Measurements from ENCODE around the gene CNTNAP2.
"Not testable (repeated sequence)": the region's sequence is repeated elsewhere in the genome, so short reads cannot be mapped to it uniquely, and the experiment has no call there.

Gene CNTNAP2

DNA sequence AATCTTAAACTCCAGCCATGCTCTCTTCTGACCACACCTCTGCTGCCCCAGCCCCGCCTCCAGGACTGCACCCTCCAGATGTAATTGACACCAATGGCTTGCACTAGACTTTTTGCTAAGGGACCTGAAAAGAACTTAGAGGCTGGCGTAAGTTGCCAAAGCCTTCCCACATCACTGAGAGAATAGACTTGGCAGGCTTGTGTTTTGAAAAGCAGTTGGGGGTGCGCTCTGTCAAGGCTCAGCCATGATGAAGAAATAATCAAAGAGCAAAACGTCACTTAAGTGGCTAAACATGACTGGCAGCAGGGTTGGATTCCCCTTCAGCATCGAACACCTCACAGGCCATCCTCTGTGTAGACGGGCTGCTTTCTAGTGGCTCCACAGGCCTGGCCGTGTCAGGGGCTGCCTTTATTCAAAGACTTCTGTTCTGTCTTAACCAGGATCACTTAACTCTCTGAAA lies 2278.8 kb downstream of the CNTNAP2 start:
- DNase-seq = no peak

DNA sequence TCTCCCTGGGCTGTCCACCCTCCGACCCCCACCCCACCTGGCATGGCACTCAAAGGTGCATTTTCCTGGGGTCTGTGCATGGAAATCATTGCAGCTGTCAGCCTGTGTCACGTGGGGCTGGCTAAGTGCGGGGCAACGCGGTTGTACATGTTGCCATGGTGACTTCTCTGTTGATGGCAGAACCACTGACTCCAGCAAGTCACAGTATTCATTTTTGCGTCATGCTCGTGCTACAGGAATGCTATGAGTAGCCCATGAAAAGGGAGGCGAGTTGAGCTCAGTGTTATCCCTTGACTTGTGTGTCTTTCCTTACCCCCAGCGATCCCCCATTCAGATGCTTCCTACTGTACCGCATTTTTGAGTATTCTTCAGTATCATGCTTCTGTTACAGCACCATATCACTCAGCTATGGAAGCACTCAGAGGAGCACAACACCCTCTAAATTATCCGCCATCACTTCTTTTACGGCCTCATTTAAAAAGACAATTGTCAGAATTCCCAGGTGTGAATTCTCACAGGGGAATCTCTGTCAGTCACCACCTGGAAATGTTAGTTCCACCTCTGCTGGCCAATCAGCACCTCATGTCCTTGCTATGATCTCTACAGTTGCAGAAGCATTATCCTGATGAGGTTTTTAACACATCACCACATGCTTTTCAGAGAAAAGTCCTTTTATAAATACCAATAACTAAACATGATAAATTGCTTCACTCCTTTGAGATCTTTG lies 2279.6 kb downstream of the CNTNAP2 start:
- no peak for DNase-seq

DNA sequence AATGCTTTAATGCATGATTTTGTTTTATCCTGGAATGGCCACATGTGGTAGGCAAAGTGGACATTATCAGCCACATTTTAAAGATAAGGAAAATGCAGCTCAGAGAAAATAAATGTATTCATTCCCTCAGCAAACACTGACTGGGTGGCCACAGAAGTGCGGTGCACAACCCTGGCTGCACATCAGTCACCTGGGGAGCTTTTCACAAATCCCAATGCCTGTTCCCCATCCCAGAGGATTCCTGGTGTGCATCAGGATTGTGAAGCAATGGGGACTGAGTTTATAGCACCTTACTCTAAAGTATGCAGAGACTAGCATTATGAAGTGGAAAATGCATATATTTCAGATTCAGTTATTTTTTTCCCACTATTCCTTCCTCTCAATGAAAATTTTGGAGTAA lies 2280.5 kb downstream of the CNTNAP2 start:
- DNase-seq = no peak

DNA sequence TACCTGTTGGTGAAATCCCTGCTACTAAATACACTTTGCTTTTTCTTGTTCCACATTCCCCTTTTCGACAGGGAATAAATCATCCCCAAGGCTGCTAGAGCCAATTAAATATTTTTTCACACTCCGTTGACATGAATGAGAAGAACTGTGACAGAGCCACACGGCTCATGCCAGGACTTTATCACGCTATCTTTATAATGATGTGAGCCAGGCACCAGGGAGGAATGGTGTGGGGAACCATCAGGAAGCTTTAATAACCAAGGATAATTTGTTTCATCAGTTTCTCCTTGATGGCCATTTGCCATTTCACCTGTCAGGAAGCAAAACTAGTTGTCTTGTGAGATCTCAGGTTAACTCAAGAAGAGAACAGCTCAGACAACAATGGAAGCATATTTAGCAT lies 2280.9 kb downstream of the CNTNAP2 start:
- no peak for DNase-seq

DNA sequence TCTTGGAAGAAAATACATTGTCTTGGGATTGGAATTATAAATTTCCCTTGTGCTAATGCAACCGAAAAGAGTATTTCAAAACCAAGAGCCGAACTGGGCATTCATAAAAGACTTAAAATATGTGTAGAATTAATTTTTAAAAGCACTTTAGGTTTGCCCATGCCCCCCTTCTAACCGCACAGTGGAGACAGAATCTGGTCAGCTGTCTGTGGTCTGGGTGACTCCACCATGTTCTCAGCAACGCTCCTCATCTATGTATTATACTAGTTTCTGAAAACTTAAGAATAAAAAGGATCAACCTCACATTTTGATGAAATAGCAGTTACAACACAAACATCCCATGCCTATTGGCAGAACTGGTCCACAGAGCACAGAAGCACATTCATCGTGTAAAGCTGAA lies 2281.4 kb downstream of the CNTNAP2 start:
- no peak for DNase-seq

DNA sequence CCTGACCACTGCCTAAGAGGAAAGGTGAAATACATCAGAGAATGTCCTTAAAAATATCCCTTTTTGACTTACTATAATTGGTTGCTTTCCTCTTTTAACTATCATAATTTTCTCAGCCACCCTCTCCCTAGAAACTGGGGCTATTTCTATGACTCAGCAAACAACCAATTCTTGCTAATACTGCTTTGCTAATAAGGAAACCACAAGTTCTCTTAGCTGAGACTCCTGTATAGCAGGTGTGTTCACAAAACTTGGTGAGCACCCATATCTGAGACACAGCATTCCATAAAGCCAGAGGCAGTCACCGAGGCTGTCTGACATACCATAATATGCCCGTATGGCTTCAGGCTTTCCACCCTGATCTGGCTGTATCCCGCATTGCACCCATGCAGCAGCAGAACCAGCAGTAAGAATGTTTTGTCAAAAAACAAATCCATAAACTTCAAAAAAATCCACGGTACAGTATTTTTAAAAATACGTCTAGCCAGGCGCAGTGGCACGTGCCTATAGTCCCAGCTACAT lies 2282.3 kb downstream of the CNTNAP2 start:
- no peak for DNase-seq

DNA sequence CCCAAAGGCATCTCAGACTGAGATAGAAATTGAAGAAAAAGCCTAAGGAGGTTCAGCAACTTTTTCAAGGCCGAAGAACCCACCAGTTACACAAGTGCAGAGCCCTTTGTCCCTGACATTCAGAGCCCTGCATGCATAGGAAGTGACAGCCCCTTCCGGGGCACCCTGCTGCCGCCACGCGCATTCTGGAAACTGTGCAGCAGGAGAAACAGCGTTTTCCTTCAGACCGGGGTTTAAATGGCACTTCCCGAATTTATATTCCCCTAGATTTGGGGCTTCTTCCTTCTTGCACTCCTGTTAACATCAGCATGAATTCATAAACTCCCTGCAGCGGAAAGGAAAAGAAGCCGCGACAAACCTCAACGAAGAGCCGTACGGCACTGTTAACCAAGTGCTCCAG lies 2283.5 kb downstream of the CNTNAP2 start:
- no peak for DNase-seq

DNA sequence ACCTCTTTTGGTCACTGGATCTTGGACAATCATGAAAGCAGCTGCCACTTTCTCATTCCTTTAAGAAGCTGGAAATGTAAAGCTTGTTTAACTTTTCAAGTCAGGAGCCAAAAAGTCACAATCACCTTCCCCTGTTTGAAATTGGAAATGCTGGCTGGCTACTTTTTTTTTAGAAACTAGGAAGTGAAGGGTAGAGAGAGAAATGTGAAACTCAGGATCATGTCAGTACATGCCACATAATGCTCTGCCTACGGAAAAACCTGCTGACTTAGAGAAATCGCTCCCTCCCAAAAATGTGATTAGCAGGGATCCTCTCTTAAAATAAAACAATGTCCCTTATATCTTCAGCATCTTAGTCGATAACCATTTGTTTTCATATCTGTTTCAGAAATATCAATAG lies 2285.6 kb downstream of the CNTNAP2 start:
- DNase-seq = peak; percentile 71

DNA sequence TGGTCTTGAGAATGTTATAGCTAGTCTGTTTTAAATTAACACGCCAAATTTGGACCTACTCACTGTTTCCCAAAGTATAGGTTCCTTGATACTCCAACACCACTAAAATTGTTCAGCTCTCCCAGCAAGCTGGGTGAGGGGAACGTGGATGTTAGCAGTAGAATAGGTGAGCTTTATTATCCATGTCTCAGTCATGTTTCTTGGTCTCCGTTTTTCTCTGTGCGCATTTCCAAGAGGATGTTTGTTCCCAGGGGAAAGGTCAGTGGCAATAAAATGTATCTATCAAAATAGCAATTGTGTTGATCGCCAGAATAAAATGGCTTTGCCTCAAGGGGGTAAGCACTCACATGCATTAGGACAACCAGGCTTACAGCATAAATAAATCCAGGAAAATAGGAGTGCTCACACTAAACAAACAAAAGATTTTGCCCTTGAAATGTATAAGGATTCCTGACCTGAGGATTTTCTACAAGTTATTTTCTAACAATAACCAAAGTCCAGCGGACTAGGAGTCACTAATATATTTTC lies 2286.9 kb downstream of the CNTNAP2 start:
- DNase-seq = no peak

DNA sequence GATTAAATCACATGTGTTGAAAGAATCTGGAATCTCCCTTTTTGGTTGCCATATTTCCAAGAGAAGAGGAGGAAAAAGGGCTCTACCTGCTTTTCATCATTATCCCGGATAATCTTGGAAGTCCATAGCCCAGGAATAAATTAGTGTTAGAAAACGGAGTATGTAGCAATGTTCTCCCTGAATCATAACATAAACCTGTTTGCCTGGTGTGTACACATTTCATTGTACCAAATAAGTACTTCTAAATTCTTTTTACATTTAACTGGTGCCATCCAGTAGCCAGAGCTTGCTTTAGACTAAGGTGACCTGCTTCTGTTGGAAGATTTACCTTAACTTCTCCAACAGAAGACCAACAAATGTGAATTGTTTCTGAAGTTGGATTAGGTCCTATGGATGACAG lies 2291.7 kb downstream of the CNTNAP2 start:
- no peak for DNase-seq

DNA sequence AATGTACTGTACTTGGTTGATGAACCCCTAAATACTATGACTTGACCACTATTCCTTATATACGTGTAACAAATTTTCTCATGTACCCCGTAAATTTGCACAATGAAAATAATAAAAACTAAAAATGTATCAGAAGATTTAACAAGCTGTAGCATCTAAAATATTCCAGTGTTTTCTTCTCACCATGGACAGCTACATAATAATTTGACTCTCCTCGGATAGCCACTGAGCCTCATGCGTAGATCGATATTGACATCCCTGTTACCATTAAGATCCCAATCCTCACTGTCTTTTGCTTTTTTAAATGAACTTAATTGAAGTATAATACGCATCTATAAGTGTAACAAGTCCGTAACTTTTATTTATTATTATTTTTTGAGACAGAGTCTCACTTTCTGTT lies 2294.3 kb downstream of the CNTNAP2 start:
- no peak for DNase-seq

DNA sequence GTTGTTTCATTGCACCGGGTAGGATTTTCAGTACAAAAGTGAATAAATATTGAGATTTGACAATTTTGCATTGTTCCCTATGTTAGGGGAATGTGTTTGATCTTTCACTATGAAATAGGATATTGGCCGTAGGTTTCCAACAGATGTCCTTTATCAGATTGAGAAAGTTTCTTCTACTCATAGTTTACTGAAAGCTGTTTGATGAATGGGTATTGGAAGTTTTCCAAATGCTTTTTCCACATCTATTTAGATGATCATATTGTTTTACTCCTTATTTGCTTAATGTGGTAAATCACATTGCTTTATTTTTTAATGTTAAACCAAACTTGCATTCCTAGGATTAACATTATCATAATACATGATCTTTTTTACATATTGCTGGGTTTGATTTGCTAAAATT lies 2296.1 kb downstream of the CNTNAP2 start:
- DNase-seq = no peak

DNA sequence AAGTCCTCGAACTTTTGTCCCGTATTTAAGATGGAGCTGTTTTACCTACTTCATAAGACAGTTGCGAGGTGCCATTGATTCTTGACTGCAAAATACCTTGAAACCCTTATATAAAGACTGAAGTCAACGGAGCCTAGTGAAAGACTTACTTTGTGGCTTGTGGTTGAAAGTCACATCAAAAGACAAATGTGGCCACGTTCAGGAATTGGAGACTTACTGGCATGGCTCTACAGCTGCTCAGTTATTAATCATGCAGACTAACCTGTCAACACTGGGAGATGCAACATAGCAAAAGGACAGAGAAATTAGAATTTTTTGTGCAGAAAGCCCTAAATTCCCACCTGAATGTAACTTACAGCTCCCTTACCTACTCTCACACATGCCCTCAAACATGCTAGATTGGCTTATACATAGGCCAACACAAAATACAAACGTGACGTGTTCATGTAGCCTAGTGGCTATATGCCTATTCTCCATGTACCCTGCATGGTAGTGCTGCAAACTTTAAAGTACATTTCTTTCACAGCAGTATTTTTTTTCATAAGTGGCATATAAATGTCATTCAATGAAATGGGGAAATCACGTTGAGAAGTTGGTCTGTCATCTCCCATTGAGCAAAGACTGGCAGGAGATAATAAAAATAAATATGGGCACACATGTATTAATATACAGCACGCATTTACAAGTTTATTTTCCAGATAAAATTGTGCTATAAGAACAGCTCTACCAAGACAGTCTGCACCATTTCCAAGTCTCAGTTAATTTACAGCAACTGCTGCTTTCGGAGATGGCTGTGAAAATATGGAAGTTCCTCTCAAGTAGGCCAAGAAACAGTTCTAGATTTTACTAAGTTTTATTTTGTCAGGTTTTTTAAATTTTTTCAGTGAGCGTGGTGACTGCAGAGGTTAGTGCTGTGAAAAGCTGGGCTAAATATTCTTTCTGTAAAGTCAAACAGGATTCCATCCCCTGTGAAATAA lies 2303.5 kb downstream of the CNTNAP2 start:
- DNase-seq = no peak

DNA sequence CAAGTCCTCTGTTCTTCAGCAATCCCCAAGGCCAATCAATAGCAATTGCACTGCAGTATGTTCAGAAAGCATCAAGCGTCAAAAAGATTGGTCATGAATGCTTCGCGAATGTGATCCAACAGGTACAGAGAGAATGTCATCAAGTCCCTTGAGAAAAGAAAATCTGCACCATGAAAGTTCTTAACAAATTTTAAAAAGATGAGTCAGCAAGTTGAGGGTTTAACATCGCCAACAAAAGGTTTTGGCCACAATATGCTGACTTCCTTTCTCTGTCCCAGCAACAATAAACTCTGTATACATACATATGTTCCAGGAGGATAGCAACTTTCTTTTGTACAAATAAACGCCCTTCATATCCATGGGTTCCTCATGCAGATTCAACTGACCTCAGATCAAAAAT lies 2305.4 kb downstream of the CNTNAP2 start:
- no peak for DNase-seq

DNA sequence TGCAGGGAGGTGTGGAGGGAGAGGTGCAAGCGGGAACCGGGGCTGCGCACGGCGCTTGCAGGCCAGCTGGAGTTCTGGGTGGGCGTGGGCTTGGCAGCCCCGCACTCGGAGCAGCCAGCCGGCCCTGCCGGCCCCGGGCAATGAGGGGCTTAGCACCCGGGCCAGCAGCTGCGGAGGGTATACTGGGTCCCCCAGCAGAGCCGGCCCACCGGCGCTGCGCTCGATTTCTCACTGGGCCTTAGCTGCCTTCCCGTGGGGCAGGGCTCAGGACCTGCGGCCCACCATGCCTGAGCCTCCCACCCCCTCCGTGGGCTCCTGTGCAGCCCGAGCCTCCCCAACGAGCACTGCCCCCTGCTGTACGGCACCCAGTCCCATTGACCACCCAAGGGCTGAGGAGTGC lies 2309.8 kb downstream of the CNTNAP2 start:
- not testable (repeated sequence) for DNase-seq

DNA sequence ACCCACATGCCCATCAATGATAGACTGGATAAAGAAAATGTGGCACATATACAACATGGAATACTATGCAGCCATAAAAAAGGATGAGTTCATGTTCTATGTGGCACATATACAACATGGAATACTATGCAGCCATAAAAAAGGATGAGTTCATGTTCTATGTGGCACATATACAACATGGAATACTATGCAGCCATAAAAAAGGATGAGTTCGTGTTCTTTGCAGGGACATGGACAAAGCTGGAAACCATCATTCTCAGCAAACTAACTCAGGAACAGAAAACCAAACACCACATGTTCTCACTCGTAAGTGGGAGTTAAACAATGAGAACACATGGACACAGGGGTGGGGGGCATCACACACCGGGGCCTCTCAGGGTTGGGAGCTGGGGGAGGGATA lies 2314.1 kb downstream of the CNTNAP2 start:
- not testable (repeated sequence) for DNase-seq

DNA sequence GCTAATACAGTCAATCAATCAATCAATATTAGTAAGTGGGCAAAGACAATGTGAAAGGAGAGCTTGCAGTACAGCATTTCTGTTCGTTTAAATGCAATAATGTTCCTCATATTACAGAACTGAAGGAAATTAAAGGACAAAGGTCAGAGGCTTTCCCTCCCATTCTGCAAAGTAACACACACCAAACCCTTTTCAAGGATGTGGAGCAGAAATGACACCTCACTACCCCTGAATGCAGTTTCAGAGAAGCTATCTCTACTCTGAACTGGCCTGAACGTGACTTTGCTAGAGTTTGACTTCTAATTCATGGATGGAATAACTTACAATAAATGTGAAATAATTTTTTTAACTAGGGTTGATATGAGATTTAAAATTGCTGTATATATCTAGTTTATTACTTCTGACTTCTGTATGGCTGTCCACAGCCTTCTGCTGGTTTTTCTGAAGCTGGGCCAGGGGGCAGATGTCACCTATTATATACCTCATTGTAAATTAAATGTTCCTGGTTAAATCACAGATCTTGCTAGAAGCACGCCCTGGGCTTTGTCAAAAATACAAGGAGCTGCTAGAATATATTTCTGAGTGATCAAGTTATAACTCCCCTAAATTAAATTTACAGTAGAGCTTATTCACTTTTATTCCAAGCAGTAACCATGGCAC lies 2317.1 kb downstream of the CNTNAP2 start:
- DNase-seq = no peak

DNA sequence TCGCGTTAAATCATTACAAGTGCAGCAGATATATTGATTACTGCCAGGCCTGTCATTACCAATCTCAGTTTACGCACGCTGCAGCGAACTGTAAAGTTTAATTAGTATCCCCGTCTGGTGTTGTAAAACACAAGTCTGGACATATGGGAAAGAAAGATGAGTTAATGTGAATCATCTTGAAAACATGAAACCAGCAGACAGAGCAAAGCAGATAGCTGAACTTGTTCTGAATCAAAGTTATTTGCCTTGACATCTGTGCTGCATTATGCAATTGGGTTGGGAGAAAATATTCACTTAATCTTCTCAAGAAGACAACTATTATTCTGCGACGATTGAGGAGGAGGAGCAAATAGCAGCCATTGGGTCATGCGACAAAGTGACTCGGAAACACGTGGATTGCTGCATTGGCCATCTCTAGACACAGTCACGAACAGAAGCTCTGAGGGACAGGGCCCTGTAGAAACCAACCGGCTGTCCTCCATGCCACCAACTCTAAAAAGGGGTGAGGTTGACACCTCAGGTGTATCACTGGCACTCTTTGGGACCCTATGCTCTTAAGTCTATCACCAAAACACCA lies 2317.7 kb downstream of the CNTNAP2 start:
- peak; percentile 61 for DNase-seq

DNA sequence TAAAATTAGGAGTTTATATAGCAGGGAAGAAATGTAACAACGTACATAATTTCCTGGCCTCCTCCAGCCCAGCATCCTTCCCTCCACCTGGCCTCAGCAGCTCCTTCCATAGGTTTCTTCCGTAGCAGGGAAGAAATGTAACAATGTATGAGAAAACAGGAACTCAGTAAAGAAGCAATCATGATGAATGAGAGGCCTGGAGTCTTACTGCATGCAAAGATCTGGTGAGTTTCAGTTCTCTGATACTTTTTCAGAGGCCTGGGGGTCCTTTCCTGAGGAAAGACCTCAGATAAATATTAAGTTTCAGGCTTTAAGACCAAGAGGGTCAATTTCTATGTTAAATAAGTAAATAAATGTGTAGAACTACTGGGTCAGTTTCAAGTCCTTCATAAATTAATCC lies 2318.3 kb downstream of the CNTNAP2 start:
- DNase-seq = no peak

DNA sequence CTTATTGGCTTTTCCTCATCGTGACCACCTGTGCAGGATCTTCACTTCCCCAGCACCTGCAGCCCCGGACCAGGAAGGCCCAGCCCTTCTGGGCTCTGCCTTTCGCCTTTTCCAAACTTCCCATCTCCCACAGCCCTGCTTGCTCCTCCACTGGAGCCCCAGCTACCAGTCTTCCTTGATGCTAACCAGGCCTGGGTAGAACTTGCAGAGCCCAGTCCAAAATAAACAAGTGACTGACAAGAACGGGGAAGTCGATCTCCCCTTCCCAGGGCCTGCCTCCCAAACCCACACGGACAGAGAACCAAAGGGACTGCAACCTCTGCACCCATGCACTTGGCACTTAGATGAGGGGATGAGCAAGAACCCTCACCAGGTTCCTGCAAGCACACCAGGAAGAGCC lies 2319.1 kb downstream of the CNTNAP2 start:
- no peak for DNase-seq

DNA sequence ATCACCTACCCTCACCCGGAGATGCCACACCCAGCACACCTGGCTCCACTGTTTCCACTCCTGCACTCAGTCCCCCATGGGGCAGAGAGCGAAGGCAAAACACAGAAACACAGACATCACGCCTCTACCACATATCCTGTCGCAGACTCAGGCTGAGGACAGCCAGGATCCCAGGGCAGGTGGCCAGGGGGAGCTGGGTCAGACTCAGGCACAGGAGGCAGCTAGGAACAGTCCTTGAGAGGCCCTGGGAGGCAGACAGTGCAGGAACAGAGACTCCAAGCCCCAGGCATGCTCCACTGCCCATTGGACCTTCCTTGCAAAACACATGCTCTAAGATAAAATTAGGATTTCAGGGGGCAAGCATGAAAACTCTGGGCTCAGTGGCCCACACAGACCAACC lies 2319.5 kb downstream of the CNTNAP2 start:
- no peak for DNase-seq

DNA sequence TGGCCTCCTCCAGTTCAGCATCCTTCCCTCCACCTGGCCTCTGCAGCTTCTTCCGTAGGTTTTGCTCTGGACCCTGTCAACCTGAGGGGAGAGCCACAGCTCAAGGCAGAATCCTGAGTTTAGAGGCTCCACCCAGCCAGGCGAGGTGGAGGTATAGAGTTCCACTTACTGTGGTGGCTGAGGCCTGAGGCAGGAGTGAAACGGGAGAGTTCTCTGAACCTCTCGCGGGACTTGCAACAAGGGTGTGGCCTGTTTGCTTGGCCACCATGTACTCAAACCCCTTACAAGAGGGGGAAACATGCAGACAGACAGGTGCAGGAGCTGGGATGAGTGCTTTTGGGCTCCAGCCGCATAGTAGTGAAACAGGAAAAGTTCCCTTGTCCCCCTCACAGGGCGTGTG lies 2320.0 kb downstream of the CNTNAP2 start:
- DNase-seq = peak; percentile 31

DNA sequence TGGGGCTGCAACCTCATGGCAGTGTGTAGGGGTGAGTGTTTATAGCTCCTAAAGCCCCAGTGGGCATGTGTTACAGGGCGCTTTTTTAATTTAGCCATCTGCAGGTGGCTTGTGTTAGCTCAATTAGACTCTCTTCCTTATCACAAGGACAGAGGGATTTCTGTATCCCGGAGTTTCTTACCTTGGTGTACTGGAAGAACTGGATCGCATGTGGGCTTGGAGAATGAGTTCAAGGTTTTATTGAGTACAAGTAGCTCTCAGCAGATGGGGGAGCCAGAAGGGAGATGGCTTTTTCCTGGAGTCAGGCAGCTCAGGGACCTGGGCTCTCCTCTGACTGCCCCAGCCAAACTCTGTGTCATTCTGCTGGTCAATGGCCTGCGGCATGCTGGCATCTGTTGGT lies 2320.4 kb downstream of the CNTNAP2 start:
- DNase-seq = peak; percentile 20

Measured in NCI-H2171 (cell line).